Spleen (tissue), 11 donors: ENCODE measurements around the gene GPATCH2L. TPM values are rescaled to one million over a fixed set of nuclear protein-coding genes. Genes with fewer than 3 reads are reported as not detected.

Experiments
- DNase-seq: peaks from one replicate; pipeline ENCODE4 v3.0.0-alpha.2; 2020
- H3K27ac ChIP-seq, 8 donors: fragments of 200-600 bp; sonication (generic) in 7 of 8; 1 replicate in 4 of 8; 2 replicates in 4 of 8; pipeline versions ENCODE4 v1.5.0 to v1.8.0; 2016 to 2021; ENCODE audit warnings: inconsistent platforms in 4 of 8, mild to moderate bottlenecking in 4 of 8, moderate library complexity in 1 of 8
- H3K27me3 ChIP-seq, 7 donors: fragments of 200-600 bp; sonication (generic) in 6 of 7; replicated peaks in 1 of 7; 1 replicate in 4 of 7; 2 replicates in 3 of 7; pipeline versions ENCODE4 v1.5.0 to v1.8.0; 2016 to 2021; ENCODE audit warnings: inconsistent platforms in 3 of 7, mild to moderate bottlenecking in 1 of 7
- H3K36me3 ChIP-seq, 6 donors: fragments of 200-600 bp; sonication (generic) in 5 of 6; 1 replicate in 4 of 6; 2 replicates in 2 of 6; pipeline versions ENCODE4 v1.5.0 to v1.8.0; 2016 to 2021; ENCODE audit warnings: inconsistent platforms in 2 of 6
- H3K4me1 ChIP-seq, 6 donors: fragments of 200-600 bp; sonication (generic) in 5 of 6; 1 replicate in 3 of 6; 2 replicates in 3 of 6; pipeline versions ENCODE4 v1.5.0 to v1.8.0; 2016 to 2021; ENCODE audit warnings: inconsistent platforms in 3 of 6
- H3K4me3 ChIP-seq, 8 donors: fragments of 200-600 bp; sonication (generic) in 7 of 8; 1 replicate in 4 of 8; 2 replicates in 4 of 8; pipeline versions ENCODE4 v1.5.0 to v1.8.0; 2016 to 2021; ENCODE audit warnings: inconsistent platforms in 4 of 8, mild to moderate bottlenecking in 4 of 8, moderate library complexity in 2 of 8
- H3K9me3 ChIP-seq, 8 donors: fragments of 200-600 bp; sonication (generic) in 7 of 8; 1 replicate in 4 of 8; 2 replicates in 4 of 8; pipeline versions ENCODE4 v1.5.0 to v1.8.0; 2016 to 2021; ENCODE audit warnings: inconsistent platforms in 4 of 8
- CTCF ChIP-seq, 11 experiments: fragments of 200-600 bp in 7 of 11; fragments of 450-650 bp in 4 of 11; sonication (generic) in 4 of 11; IDR thresholded peaks in 8 of 11; conservative IDR thresholded peaks in 3 of 11; 1 replicate in 7 of 11; 2 replicates in 4 of 11; pipeline versions ENCODE4 v1.4.0 to v1.8.0; 2016 to 2021; ENCODE audit warnings: antibody characterized with exemption in 11 of 11, inconsistent platforms in 4 of 11, mild to moderate bottlenecking in 1 of 11
- POLR2A ChIP-seq, 3 donors: fragments of 450-650 bp; IDR thresholded peaks; one replicate each; pipeline ENCODE4 v1.5.1; 2017; ENCODE audit warnings: antibody characterized with exemption in 3 of 3, mild to moderate bottlenecking in 1 of 3
- POLR2AphosphoS5 ChIP-seq, 3 donors: sonication (generic); formaldehyde crosslinking; IDR thresholded peaks; one replicate each; pipeline ENCODE4 v1.5.1; 2017; ENCODE audit warnings: antibody characterized with exemption in 3 of 3
- WGBS, 5 donors: extraction: QIAGEN DNeasy Blood & Tissue Kit in 3 of 5; methylation state at CpG; one replicate each; pipeline versions ENCODE4 v1.1.5 to v1.1.7; 2013 to 2018; 5-methylcytosine and 5-hydroxymethylcytosine counted together
- intact Hi-C: fragments of 100-400 bp; cut with DNase I; formaldehyde crosslinking; loops from one replicate; pipeline ENCODE4 v1.15.0; 2023; ENCODE audit warnings: low total_unique reads
- polyA plus RNA-seq, 3 donors: library from polyadenylated mRNA; stranded (reverse); fragments of 200-250 nt; gene quantifications; one replicate each; pipeline ENCODE4 v1.2.1, GENCODE V29; 2013
- total RNA-seq, 7 donors: library from RNA; depleted of rRNA in 3 of 7; stranded (reverse); fragments of >200 nt in 3 of 7; fragmentation: NEBNext Ultra II Directional in 4 of 7; extraction: Animal tissue kit (Norgen Biotek cat#: 25700) in 4 of 7; gene quantifications; one replicate each; pipeline versions ENCODE4 v1.1.0 to v1.2.1, GENCODE V29; 2016 to 2021
- donor health status: healthy with polysubstance abuse.
- donor health status: DM: no; HTN: no; CAD: no; lungs with moderate emphysema.
- donor health status: DM: no; HTN: no; CAD: no.
- donor health status: Bipolar disorder and iron deficiency.
- donor health status: healthy.
- donor health status: DM: no; HTN: no; CAD: no.
- donor health status: DM: yes; HTN: yes; CAD: no.

GPATCH2L gene
- total and polyA plus RNA-seq, 10 donors = 3.5 to 96.5 (median 59.2) TPM

GRCh38 chr14:76138119-76138757 is 13.5 kb upstream of the GPATCH2L start:
- Histone ChIP-seq H3K4me3 (peak overlapping the region in 4 of 8 donors; percentile 15 to 53 (median 24)), H3K36me3 (no peaks in the 10 kb centered on the region), H3K27ac (no peak overlapping the region), H3K27me3 (peaks cover 5 to 92% (median 50%) of the 10 kb centered on the region in 7 donors), H3K4me1 (peaks cover 0 to 14% (median 6%) of the 10 kb centered on the region in 6 donors), H3K9me3 (peaks cover 1 to 19% (median 13%) of the 10 kb centered on the region in 8 donors)
- no peak for TF ChIP-seq CTCF (IDR thresholded peaks at IDR 0.05 in 8 of 11, conservative IDR thresholded peaks at IDR 0.05 in 3 of 11)
- TF ChIP-seq POLR2A (IDR thresholded peaks at IDR 0.05) = no peak
- TF ChIP-seq POLR2AphosphoS5 (IDR thresholded peaks at IDR 0.05) = no peak
- intact Hi-C loops = no loop called here
- 7 to 12% (median 8%) methylated on average over 24 of the region's 24 CpGs for WGBS, 5 donors
- DNase-seq = no peak

GRCh38 chr14:76138758-76139723 is 12.7 kb upstream of the GPATCH2L start:
- TF ChIP-seq POLR2A (IDR thresholded peaks at IDR 0.05) (no peak), POLR2AphosphoS5 (IDR thresholded peaks at IDR 0.05) (no peak), CTCF (IDR thresholded peaks at IDR 0.05 in 8 of 11, conservative IDR thresholded peaks at IDR 0.05 in 3 of 11) (no peak)
- WGBS, 5 donors = 12 to 18% (median 14%) methylated on average over 43 to 50 of the region's 50 CpGs

GRCh38 chr14:76143642-76144041 is 8.1 kb upstream of the GPATCH2L start:
- Histone ChIP-seq H3K9me3 (peaks cover 5 to 40% (median 32%) of the 10 kb centered on the region in 8 donors), H3K27me3 (peaks cover 5 to 51% (median 16%) of the 10 kb centered on the region in 7 donors), H3K4me3 (no peak overlapping the region), H3K36me3 (no peaks in the 10 kb centered on the region), H3K27ac (no peak overlapping the region), H3K4me1 (peaks cover 0 to 7% (median 2%) of the 10 kb centered on the region in 6 donors)
- TF ChIP-seq POLR2A (IDR thresholded peaks at IDR 0.05) (no peak), CTCF (IDR thresholded peaks at IDR 0.05 in 8 of 11, conservative IDR thresholded peaks at IDR 0.05 in 3 of 11) (no peak), POLR2AphosphoS5 (IDR thresholded peaks at IDR 0.05) (no peak)
- no peak for DNase-seq
- WGBS, 5 donors = 60 to 78% (median 67%) methylated on average over 2 of the region's 2 CpGs
- intact Hi-C loops = no loop called here

More at GRCh38 chr14:76138758-76139723, 12.7 kb upstream of the GPATCH2L start:
- Histone ChIP-seq H3K4me3 (peak overlapping the region in 4 of 8 donors; percentile 15 to 53 (median 24)), H3K36me3 (no peaks in the 10 kb centered on the region), H3K9me3 (peaks cover 5 to 27% (median 21%) of the 10 kb centered on the region in 8 donors), H3K4me1 (peaks cover 0 to 14% (median 6%) of the 10 kb centered on the region in 6 donors), H3K27ac (no peak overlapping the region), H3K27me3 (peaks cover 5 to 84% (median 49%) of the 10 kb centered on the region in 7 donors)
- intact Hi-C loops = no loop called here
- DNase-seq = no peak
